OCI-LY3 (cell line): ENCODE data around the gene CLTCL1.

Experiments used
- H2AFZ ChIP-seq: fragments of 200-600, 300-600 bp; shearing (Covaris generic); 2 replicates; pipeline ENCODE4 v1.6.0; 2014; ENCODE audit warnings: antibody characterized with exemption, low read depth, low read length
- H3K27ac ChIP-seq: fragments of 200-600, 300-600 bp; sonication (generic); 2 replicates; pipeline ENCODE4 v1.5.1; 2014; ENCODE audit warnings: mild to moderate bottlenecking, low read length, moderate library complexity, mixed read lengths
- H3K27me3 ChIP-seq: fragments of 200-600, 300-600 bp; sonication (generic); 2 replicates; pipeline ENCODE4 v1.6.1; 2014; ENCODE audit warnings: low read depth, low read length, mixed read lengths
- H3K36me3 ChIP-seq: fragments of 200-600, 300-600 bp; sonication (generic); replicated peaks from 2 replicates; pipeline ENCODE3; 2014; ENCODE audit warnings: low read depth, low read length, mixed read lengths
- H3K4me1 ChIP-seq: fragments of 300-600, 200-600 bp; sonication (generic); 2 replicates; pipeline ENCODE4 v1.6.1; 2014; ENCODE audit warnings: low read length, mixed read lengths
- H3K4me2 ChIP-seq: fragments of 200-600, 300-600 bp; sonication (generic); 2 replicates; pipeline ENCODE4 v1.6.1; 2014; ENCODE audit warnings: low read length, mixed read lengths
- H3K4me3 ChIP-seq: fragments of 300-600, 200-600 bp; sonication (generic); 2 replicates; pipeline ENCODE4 v1.5.1; 2014; ENCODE audit warnings: antibody characterized with exemption, mild to moderate bottlenecking, low read length, moderate library complexity
- H3K79me2 ChIP-seq: fragments of 300-600, 200-600 bp; shearing (Covaris generic); 2 replicates; pipeline ENCODE4 v1.6.1; 2014; ENCODE audit warnings: mild to moderate bottlenecking, low read length, mixed read lengths
- H3K9ac ChIP-seq: fragments of 300-600, 200-600 bp; shearing (Covaris generic); 2 replicates; pipeline ENCODE4 v1.6.0; 2014; ENCODE audit warnings: mild to moderate bottlenecking, low read length, moderate library complexity
- H3K9me3 ChIP-seq: fragments of 200-600, 300-600 bp; shearing (Covaris generic); 2 replicates; pipeline ENCODE4 v1.6.1; 2014; ENCODE audit warnings: low read length, mixed read lengths; ENCODE audit not compliant: insufficient read depth
- H4K20me1 ChIP-seq: fragments of 200-600, 300-600 bp; sonication (generic); 2 replicates; pipeline ENCODE4 v1.6.1; 2016; ENCODE audit warnings: low read length, mixed read lengths; ENCODE audit not compliant: insufficient read depth
- EZH2phosphoT487 ChIP-seq: fragments of 200-600 bp; shearing (Covaris generic); IDR thresholded peaks from 2 replicates; pipeline ENCODE4 v1.6.1; 2018; ENCODE audit warnings: antibody characterized with exemption, mixed run types, low read depth
- TF ChIP-seq, protein P1 (sequence below): fragments of 200-600, 300-600 bp; sonication (generic); IDR thresholded peaks from 2 replicates; pipeline ENCODE4 v1.5.1; 2014; ENCODE audit warnings: antibody characterized with exemption, low read length, low read depth

The CLTCL1 gene

DNA sequence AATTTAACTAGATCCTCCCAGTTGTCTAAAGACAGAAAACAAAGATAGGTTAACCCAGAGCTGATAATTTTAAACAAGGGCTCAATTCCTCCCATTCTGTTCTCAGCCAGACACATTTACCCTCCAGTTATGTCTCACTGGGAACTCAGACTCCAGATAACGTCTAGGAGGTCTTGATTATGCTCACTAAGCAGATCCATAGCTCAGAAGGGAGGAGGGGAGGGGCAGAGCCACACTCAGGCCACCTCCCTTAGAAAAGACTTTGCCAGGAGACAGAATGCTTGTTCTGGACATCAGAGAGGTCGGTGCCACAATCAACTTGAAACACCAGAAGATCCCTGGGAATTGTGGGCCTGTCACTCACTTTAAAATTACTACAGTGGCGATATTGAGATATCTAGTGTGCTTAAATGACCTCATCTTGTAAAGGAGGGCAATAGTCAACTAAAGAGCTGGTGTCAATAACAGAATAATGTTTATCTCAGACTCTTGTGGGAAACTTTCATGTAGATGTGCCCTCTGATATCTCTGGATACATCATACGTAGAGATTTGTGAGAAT lies 83.2 kb downstream of the CLTCL1 start:
- Histone ChIP-seq H3K4me1 (peaks cover 4% of the 10 kb centered on the region), H3K9me3 (no peaks in the 10 kb centered on the region), H3K27ac (no peak overlapping the region), H3K9ac (no peak overlapping the region), H3K79me2 (no peaks in the 10 kb centered on the region), H4K20me1 (no peaks in the 10 kb centered on the region), H2AFZ (no peak overlapping the region; the same call in 1 of the 2 replicates), H3K27me3 (peaks cover 10% of the 10 kb centered on the region; the same call in 1 of the 2 replicates), H3K4me2 (no peak overlapping the region), H3K36me3 (no peaks in the 10 kb centered on the region), H3K4me3 (no peak overlapping the region)
- TF ChIP-seq EZH2phosphoT487: no peak
- TF ChIP-seq, protein P1, sequence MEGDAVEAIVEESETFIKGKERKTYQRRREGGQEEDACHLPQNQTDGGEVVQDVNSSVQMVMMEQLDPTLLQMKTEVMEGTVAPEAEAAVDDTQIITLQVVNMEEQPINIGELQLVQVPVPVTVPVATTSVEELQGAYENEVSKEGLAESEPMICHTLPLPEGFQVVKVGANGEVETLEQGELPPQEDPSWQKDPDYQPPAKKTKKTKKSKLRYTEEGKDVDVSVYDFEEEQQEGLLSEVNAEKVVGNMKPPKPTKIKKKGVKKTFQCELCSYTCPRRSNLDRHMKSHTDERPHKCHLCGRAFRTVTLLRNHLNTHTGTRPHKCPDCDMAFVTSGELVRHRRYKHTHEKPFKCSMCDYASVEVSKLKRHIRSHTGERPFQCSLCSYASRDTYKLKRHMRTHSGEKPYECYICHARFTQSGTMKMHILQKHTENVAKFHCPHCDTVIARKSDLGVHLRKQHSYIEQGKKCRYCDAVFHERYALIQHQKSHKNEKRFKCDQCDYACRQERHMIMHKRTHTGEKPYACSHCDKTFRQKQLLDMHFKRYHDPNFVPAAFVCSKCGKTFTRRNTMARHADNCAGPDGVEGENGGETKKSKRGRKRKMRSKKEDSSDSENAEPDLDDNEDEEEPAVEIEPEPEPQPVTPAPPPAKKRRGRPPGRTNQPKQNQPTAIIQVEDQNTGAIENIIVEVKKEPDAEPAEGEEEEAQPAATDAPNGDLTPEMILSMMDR: no peak

DNA sequence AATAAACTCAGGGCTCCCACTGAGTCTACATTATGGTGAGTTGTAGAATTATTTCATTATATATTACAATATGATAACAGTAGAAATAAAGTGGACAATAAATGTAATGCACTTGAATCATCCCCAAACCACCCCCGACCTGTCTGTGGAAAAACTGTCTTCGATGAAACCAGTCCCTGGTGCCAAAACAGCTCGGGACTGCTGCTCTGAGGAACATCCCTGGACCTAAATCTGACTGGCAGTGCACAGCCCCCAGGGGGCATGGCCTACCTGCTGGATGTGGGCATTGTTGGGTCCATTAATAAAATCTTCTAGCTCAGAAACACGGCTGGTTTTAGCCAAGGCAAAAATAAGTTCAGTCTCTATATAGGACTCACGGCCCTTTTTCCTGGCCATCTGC lies 83.6 kb downstream of the CLTCL1 start:
- Histone ChIP-seq H3K4me3 (no peak overlapping the region), H3K27me3 (peaks cover 5% of the 10 kb centered on the region; the same call in 1 of the 2 replicates), H3K79me2 (no peaks in the 10 kb centered on the region), H4K20me1 (no peaks in the 10 kb centered on the region), H3K9ac (no peak overlapping the region), H3K36me3 (no peaks in the 10 kb centered on the region), H3K27ac (no peak overlapping the region), H3K4me1 (no peaks in the 10 kb centered on the region), H3K9me3 (no peaks in the 10 kb centered on the region), H2AFZ (no peak overlapping the region; the same call in 1 of the 2 replicates), H3K4me2 (no peak overlapping the region)
- TF ChIP-seq EZH2phosphoT487: no peak
- TF ChIP-seq, protein P1: no peak

DNA sequence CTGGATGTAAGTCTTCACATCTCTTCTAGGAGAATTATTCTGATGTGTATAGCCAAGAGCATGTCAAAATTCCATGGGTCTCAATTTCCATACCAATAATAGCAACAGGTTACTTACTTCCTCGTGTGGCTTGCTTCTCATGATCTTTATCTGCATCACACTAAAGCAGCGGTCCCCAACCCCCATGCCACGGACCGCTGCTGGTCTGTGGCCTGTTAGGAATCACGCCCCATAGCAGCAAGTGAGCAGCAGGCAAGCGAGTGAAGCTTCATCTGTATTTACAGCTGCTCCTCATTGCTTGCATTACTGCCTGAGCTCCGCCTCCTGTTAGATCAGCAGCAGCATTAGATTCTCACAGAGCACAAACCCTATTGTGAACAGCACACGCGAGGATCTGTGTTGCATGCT lies 84.1 kb downstream of the CLTCL1 start:
- Histone ChIP-seq H3K9me3 (no peaks in the 10 kb centered on the region), H3K27ac (no peak overlapping the region), H3K4me2 (no peak overlapping the region), H3K27me3 (peaks cover 4% of the 10 kb centered on the region; the same call in 1 of the 2 replicates), H2AFZ (no peak overlapping the region), H3K4me3 (no peak overlapping the region), H3K36me3 (no peaks in the 10 kb centered on the region), H4K20me1 (no peaks in the 10 kb centered on the region), H3K4me1 (no peaks in the 10 kb centered on the region), H3K79me2 (no peaks in the 10 kb centered on the region), H3K9ac (no peak overlapping the region)
- no peak for TF ChIP-seq EZH2phosphoT487
- TF ChIP-seq, protein P1: no peak

DNA sequence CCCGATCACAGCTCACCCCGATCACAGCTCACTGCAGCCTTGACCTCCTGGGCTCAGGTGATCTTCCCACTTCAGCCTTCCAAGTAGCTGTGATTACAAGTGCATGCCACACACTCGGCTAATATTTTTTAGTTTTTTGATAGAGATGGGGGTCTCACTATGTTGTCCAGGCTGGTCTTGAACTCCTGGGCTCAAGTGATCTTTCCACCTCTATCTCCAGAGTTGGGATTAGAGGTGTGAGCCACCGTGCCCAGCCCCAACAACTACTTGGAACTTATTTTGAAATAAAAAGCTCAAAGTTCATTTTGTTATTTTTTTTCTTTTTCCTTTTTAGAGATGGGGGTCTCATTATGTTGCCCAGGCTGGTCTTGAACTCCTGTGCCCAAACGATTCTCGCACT lies 85.2 kb downstream of the CLTCL1 start:
- Histone ChIP-seq H3K4me2 (no peak overlapping the region), H3K4me3 (no peak overlapping the region), H3K36me3 (no peaks in the 10 kb centered on the region), H3K79me2 (no peaks in the 10 kb centered on the region), H4K20me1 (no peaks in the 10 kb centered on the region), H3K27me3 (peaks cover 4% of the 10 kb centered on the region; the same call in 1 of the 2 replicates), H2AFZ (no peak overlapping the region), H3K4me1 (no peaks in the 10 kb centered on the region), H3K9me3 (no peaks in the 10 kb centered on the region), H3K9ac (no peak overlapping the region), H3K27ac (no peak overlapping the region)
- TF ChIP-seq, protein P1: no peak
- TF ChIP-seq EZH2phosphoT487: no peak
